Measurements from ENCODE around the gene PROZ.

DNA sequence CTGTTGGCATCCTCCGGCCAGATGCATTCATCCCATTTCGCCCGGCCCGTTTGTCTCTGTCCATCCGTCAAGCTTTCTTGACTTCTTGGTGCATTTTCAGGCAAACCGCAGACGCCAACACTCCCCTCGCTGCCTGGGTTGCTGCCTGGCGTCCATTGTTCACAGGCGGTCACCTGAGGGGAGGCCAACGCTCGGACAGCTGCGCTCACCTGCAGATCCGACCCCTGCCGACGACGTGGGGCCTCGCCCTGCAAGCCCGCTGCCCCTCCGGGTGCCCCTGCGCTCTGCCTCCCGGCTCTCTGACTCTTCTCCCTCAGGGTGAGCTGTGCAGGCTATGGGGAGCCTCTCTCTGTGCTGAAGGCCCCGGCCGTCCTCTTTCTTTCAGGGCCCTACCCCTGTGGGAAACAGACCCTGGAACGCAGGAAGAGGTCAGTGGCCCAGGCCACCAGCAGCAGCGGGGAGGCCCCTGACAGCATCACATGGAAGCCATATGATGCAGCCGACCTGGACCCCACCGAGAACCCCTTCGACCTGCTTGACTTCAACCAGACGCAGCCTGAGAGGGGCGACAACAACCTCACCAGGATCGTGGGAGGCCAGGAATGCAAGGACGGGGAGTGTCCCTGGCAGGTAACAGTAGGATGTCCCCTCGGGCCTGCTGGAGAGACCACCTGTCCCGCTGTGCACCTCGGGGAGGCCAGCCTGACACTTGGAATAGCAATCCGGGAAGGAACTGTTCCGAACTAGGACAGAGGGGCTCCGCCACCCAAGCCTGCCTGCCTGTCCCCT lies 14.8 kb upstream of the PROZ start:
- no peak for TF ChIP-seq POLR2A (IDR thresholded peaks at IDR 0.05)
- TF ChIP-seq, protein P1, sequence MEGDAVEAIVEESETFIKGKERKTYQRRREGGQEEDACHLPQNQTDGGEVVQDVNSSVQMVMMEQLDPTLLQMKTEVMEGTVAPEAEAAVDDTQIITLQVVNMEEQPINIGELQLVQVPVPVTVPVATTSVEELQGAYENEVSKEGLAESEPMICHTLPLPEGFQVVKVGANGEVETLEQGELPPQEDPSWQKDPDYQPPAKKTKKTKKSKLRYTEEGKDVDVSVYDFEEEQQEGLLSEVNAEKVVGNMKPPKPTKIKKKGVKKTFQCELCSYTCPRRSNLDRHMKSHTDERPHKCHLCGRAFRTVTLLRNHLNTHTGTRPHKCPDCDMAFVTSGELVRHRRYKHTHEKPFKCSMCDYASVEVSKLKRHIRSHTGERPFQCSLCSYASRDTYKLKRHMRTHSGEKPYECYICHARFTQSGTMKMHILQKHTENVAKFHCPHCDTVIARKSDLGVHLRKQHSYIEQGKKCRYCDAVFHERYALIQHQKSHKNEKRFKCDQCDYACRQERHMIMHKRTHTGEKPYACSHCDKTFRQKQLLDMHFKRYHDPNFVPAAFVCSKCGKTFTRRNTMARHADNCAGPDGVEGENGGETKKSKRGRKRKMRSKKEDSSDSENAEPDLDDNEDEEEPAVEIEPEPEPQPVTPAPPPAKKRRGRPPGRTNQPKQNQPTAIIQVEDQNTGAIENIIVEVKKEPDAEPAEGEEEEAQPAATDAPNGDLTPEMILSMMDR (IDR thresholded peaks at IDR 0.05), result no peak
